Body of pancreas (tissue), 4 donors: ENCODE results near the gene MYOZ2. TPM values are rescaled to one million over a fixed set of nuclear protein-coding genes. Genes with fewer than 3 reads are reported as not detected.

Experiments
- ATAC-seq: fragments of 150-250 bp; one replicate; pipeline ENCODE4 v1.9.1; 2016
- DNase-seq, 4 donors: peaks; one replicate each; pipeline ENCODE4 v3.0.0-alpha.2; 2019
- H3K27ac ChIP-seq, 4 donors: fragments of 200-600 bp; sonication (generic); 1 replicate in 3 of 4; 2 replicates in 1 of 4; pipeline versions ENCODE4 v1.5.1 to v1.6.1; 2016 to 2019; ENCODE audit warnings: mild to moderate bottlenecking in 1 of 4, mixed read lengths in 1 of 4, moderate library complexity in 1 of 4
- H3K27me3 ChIP-seq, 2 donors: fragments of 200-600 bp; sonication (generic); one replicate each; pipeline ENCODE4 v1.6.0; 2016; ENCODE audit warnings: mild to moderate bottlenecking in 1 of 2
- H3K36me3 ChIP-seq, 2 donors: fragments of 200-600 bp; sonication (generic); replicated peaks in 1 of 2; 2 replicates each; pipeline ENCODE4 v1.5.1; 2016; ENCODE audit warnings: low read depth in 2 of 2; ENCODE audit not compliant: insufficient read depth in 1 of 2
- H3K4me1 ChIP-seq: fragments of 200-600 bp; sonication (generic); one replicate; pipeline ENCODE4 v1.6.0; 2016
- H3K4me3 ChIP-seq, 2 donors: fragments of 200-600 bp; sonication (generic); 1 replicate in 1 of 2; 2 replicates in 1 of 2; pipeline ENCODE4 v1.5.1; 2016 to 2019
- H3K9me3 ChIP-seq, 3 donors: fragments of 200-600 bp; sonication (generic); 1 replicate in 2 of 3; 2 replicates in 1 of 3; pipeline ENCODE4 v1.5.1; 2016
- CTCF ChIP-seq, 7 experiments: fragments of 450-650 bp in 4 of 7; fragments of 200-600 bp in 3 of 7; sonication (generic) in 3 of 7; IDR thresholded peaks; one replicate each; pipeline ENCODE4 v1.5.1; 2016 to 2019; ENCODE audit warnings: antibody characterized with exemption in 7 of 7
- POLR2A ChIP-seq, 3 donors: fragments of 450-650 bp; IDR thresholded peaks; one replicate each; pipeline ENCODE4 v1.6.1; 2016; ENCODE audit warnings: antibody characterized with exemption in 3 of 3, mild to moderate bottlenecking in 2 of 3
- WGBS, 2 donors: methylation state at CpG; one replicate each; pipeline ENCODE4 v1.1.5; 2017; 5-methylcytosine and 5-hydroxymethylcytosine counted together
- intact Hi-C: fragments of 100-400 bp; cut with DNase I; formaldehyde crosslinking; loops from one replicate; pipeline ENCODE4 v1.15.1; 2023
- total RNA-seq, 2 donors: library from RNA; depleted of rRNA; stranded (reverse); fragments of >200 nt; gene quantifications; one replicate each; pipeline ENCODE4 v1.1.0, GENCODE V29; 2016

Gene MYOZ2
- total RNA-seq, 2 donors from 2014 or later, result not detected

- 67 to 86% methylated on average over 1 of the region's 1 CpG for WGBS, 2 donors
- Histone ChIP-seq H3K27me3 (no peaks in the 10 kb centered on the region), H3K27ac (no peak overlapping the region), H3K9me3 (no peaks in the 10 kb centered on the region), H3K4me3 (no peak overlapping the region), H3K36me3 (no peaks in the 10 kb centered on the region), H3K4me1 (no peaks in the 10 kb centered on the region)
- DNase-seq (no peak), ATAC-seq (no peak)
- TF ChIP-seq POLR2A (IDR thresholded peaks at IDR 0.05), result no peak
- no peak for TF ChIP-seq CTCF (IDR thresholded peaks at IDR 0.05)
- intact Hi-C loops, result no loop called here
These were observed 43.4 kb downstream of the MYOZ2 start for GRCh38 chr4:119179011-119179410.

- intact Hi-C loops, result no loop called here
- no peak overlapping the region for H3K4me3 ChIP-seq
- no peaks in the 10 kb centered on the region for H3K36me3 ChIP-seq
- H3K9me3 ChIP-seq, result no peaks in the 10 kb centered on the region
- H3K27me3 ChIP-seq, result no peaks in the 10 kb centered on the region
- ATAC-seq, result no peak
- no peak for DNase-seq
- peaks cover 11% of the 10 kb centered on the region for H3K4me1 ChIP-seq
- WGBS, 2 donors, result 81 to 87% methylated on average over 2 of the region's 2 CpGs
- TF ChIP-seq POLR2A (IDR thresholded peaks at IDR 0.05) (no peak), CTCF (IDR thresholded peaks at IDR 0.05) (no peak)
- no peak overlapping the region for H3K27ac ChIP-seq
These were observed 48.5 kb downstream of the MYOZ2 start for GRCh38 chr4:119184128-119184527.

- ATAC-seq (peak; percentile 91), DNase-seq (peak in 1 of 4 donors; percentile 22)
- TF ChIP-seq POLR2A (IDR thresholded peaks at IDR 0.05) (no peak), CTCF (IDR thresholded peaks at IDR 0.05) (no peak)
- H3K36me3 ChIP-seq, result no peaks in the 10 kb centered on the region
- H3K4me1 ChIP-seq, result peaks cover 19% of the 10 kb centered on the region
- intact Hi-C loops, result no loop called here
- H3K4me3 ChIP-seq, result no peak overlapping the region
- WGBS, 2 donors, result 3 to 6% methylated on average over 1 of the region's 1 CpG
- peak overlapping the region in 2 of 4 donors; percentile 56 to 63 for H3K27ac ChIP-seq
- no peaks in the 10 kb centered on the region for H3K27me3 ChIP-seq
- no peaks in the 10 kb centered on the region for H3K9me3 ChIP-seq
These were observed 54.0 kb downstream of the MYOZ2 start for GRCh38 chr4:119189638-119190037.

GRCh38 chr4:119190354-119190753 is 54.7 kb downstream of the MYOZ2 start:
- Histone ChIP-seq H3K36me3 (no peaks in the 10 kb centered on the region), H3K27me3 (no peaks in the 10 kb centered on the region), H3K4me1 (peaks cover 19% of the 10 kb centered on the region), H3K9me3 (no peaks in the 10 kb centered on the region), H3K4me3 (no peak overlapping the region), H3K27ac (peak overlapping the region in 1 of 4 donors; percentile 63)
- TF ChIP-seq POLR2A (IDR thresholded peaks at IDR 0.05) (no peak), CTCF (IDR thresholded peaks at IDR 0.05) (no peak)
- intact Hi-C loops, result no loop called here
- DNase-seq (no peak), ATAC-seq (no peak)
- WGBS, 2 donors, result 84 to 91% methylated on average over 2 of the region's 2 CpGs

GRCh38 chr4:119191505-119191904 is 55.9 kb downstream of the MYOZ2 start:
- Histone ChIP-seq H3K27me3 (no peaks in the 10 kb centered on the region), H3K36me3 (no peaks in the 10 kb centered on the region), H3K4me1 (peaks cover 19% of the 10 kb centered on the region), H3K27ac (no peak overlapping the region), H3K4me3 (no peak overlapping the region), H3K9me3 (no peaks in the 10 kb centered on the region)
- WGBS, 2 donors, result 97 to 98% methylated on average over 3 of the region's 3 CpGs
- intact Hi-C loops, result no loop called here
- DNase-seq (no peak), ATAC-seq (no peak)
- TF ChIP-seq POLR2A (IDR thresholded peaks at IDR 0.05) (no peak), CTCF (IDR thresholded peaks at IDR 0.05) (no peak)
